Calu3 (cell line): ENCODE data around the gene NMT1. TPM values are rescaled to one million over a fixed set of nuclear protein-coding genes. Genes with fewer than 3 reads are reported as not detected.
A peak's percentile ranks its signal among the peaks of the same experiment; 100 is the strongest.

Experiments
- Bru-seq: library from RNA; stranded (reverse); fragments of 400-500 nt; gene quantifications from one replicate; lab custom pipeline; 2021; lab: Mats Ljungman, UMichigan
- BruChase-seq, 2 experiments: library from RNA; stranded (reverse); fragments of 400-500 nt; gene quantifications; one replicate each; lab custom pipeline; 2021; lab: Mats Ljungman, UMichigan
- BruUV-seq: library from RNA; stranded (reverse); fragments of 400-500 nt; replicated peaks from 2 replicates; lab custom pipeline; 2021; lab: Mats Ljungman, UMichigan
- CTCF ChIA-PET: fragments of 300-600 bp; sonication (Branson Sonifier 250); formaldehyde crosslinking; loops from one replicate; lab custom pipeline; 2022; ENCODE audit warnings: antibody characterized with exemption; lab: Charles Lee
- DNase-seq: peaks from one replicate; pipeline ENCODE4 v3.0.0; 2022
- H3K27ac Mint-ChIP-seq: one replicate; pipeline ENCODE4 v1.8.0; 2022; ENCODE audit warnings: mixed read lengths; ENCODE audit not compliant: unreplicated experiment
- H3K27me3 Mint-ChIP-seq: one replicate; pipeline ENCODE4 v1.8.0; 2022; ENCODE audit warnings: mixed read lengths; ENCODE audit not compliant: unreplicated experiment
- H3K36me3 Mint-ChIP-seq: one replicate; pipeline ENCODE4 v1.8.0; 2022; ENCODE audit warnings: mild to moderate bottlenecking, moderate library complexity, mixed read lengths; ENCODE audit not compliant: insufficient read depth, unreplicated experiment
- H3K4me1 Mint-ChIP-seq: one replicate; pipeline ENCODE4 v1.8.0; 2022; ENCODE audit warnings: mild to moderate bottlenecking, low read depth, mixed read lengths; ENCODE audit not compliant: unreplicated experiment
- H3K4me3 Mint-ChIP-seq: one replicate; pipeline ENCODE4 v1.8.0; 2022; ENCODE audit warnings: mild to moderate bottlenecking, low read depth, moderate library complexity, mixed read lengths; ENCODE audit not compliant: unreplicated experiment
- H3K9me3 Mint-ChIP-seq: one replicate; pipeline ENCODE4 v1.8.0; 2022; ENCODE audit warnings: low read depth, mixed read lengths; ENCODE audit not compliant: unreplicated experiment
- CTCF ChIP-seq: fragments of 200-600 bp; IDR thresholded peaks from one replicate; pipeline ENCODE4 v1.8.0; 2022; ENCODE audit warnings: antibody characterized with exemption; ENCODE audit not compliant: unreplicated experiment
- intact Hi-C: fragments of 100-400 bp; cut with micrococcal nuclease; formaldehyde crosslinking; loops from one replicate; pipeline ENCODE4 v1.10.0; 2022; ENCODE audit not compliant: unreplicated experiment
- long read RNA-seq: library from polyadenylated mRNA; stranded (forward); transcript quantifications from one replicate; pipeline ENCODE4 v2.0.0, GENCODE V29; 2022
- total RNA-seq: library from RNA; stranded (reverse); gene quantifications from 2 replicates; pipeline ENCODE4 v1.2.3, GENCODE V29; 2022

NMT1 gene
- total RNA-seq (185 and 216 TPM in 2 replicates), Bru-seq, nascent RNA (percentile 88 among the genes with signal in this experiment), BruChase-seq, experiment 1, labeled RNA remaining after a 6-hour chase (percentile 94 among the genes with signal in this experiment), BruChase-seq, experiment 2, labeled RNA remaining after a 2-hour chase (percentile 91 among the genes with signal in this experiment)
- long read RNA-seq, full-length matches to known transcripts: 97 of 173 reads
- long read RNA-seq, partial matches to known transcripts: 34 of 173 reads
- long read RNA-seq, other reads (novel, unspliced or antisense): 42 of 173 reads

- CTCF ChIA-PET: interaction anchor here (0.6 to 1.8 kb wide), 10 partner anchors 9 to 112 kb away, joined by 3 to 10 read pairs (median 5); partner anchors contain the start of gene ACBD4
- H3K36me3 Mint-ChIP-seq: peaks cover 52% of the 10 kb centered on the region
- BruUV-seq: no TSS peak
- peaks cover 17% of the 10 kb centered on the region for H3K4me1 Mint-ChIP-seq
- DNase-seq: peak; percentile 99
- no peaks in the 10 kb centered on the region for H3K9me3 Mint-ChIP-seq
- intact Hi-C loops: no loop called here
- peak within 1 kb of the TSS; percentile 98 for H3K4me3 Mint-ChIP-seq
- H3K27ac Mint-ChIP-seq: peak within 1 kb of the TSS; percentile 100
- no peaks in the 10 kb centered on the region for H3K27me3 Mint-ChIP-seq
- TF ChIP-seq CTCF: no peak
These were observed at the start of gene NMT1 for GRCh38 chr17:45060797-45061605. Gene NMT1, plus strand, starts transcription at chr17:45061317. Its CDS starts 13 bp downstream, at chr17:45061330.

- Mint-ChIP-seq H3K4me1 (peaks cover 10% of the 10 kb centered on the region), H3K27ac (no peak overlapping the region), H3K4me3 (no peak overlapping the region), H3K9me3 (no peaks in the 10 kb centered on the region), H3K27me3 (peaks cover 39% of the 10 kb centered on the region), H3K36me3 (no peaks in the 10 kb centered on the region)
- CTCF ChIA-PET: interaction anchor here (1.3 kb wide), 1 partner anchor 10 kb away, joined by 4 read pairs; no protein-coding TSS in a partner anchor
- no TSS peak for BruUV-seq
- no peak for TF ChIP-seq CTCF
- no peak for DNase-seq
- intact Hi-C loops: no loop called here
These were observed 49.4 kb upstream of the NMT1 start for GRCh38 chr17:45011767-45012166.

GRCh38 chr17:45013021-45013997, 47.8 kb upstream of the NMT1 start:
- H3K27ac Mint-ChIP-seq: no peak overlapping the region
- H3K9me3 Mint-ChIP-seq: no peaks in the 10 kb centered on the region
- no peak for TF ChIP-seq CTCF
- H3K27me3 Mint-ChIP-seq: peaks cover 29% of the 10 kb centered on the region
- H3K36me3 Mint-ChIP-seq: peaks cover under 1% of the 10 kb centered on the region
- peaks cover 12% of the 10 kb centered on the region for H3K4me1 Mint-ChIP-seq
- H3K4me3 Mint-ChIP-seq: no peak overlapping the region
- no TSS peak for BruUV-seq
- CTCF ChIA-PET: interaction anchor here (0.5 to 1.0 kb wide), 2 partner anchors 22 to 108 kb away, joined by 3 to 4 read pairs; no protein-coding TSS in a partner anchor
- DNase-seq: no peak
- intact Hi-C loops: no loop called here
